Measurements from ENCODE around the gene SERAC1. TPM values are rescaled to one million over a fixed set of nuclear protein-coding genes. Genes with fewer than 3 reads are reported as not detected.

SERAC1 gene
- polyA plus RNA-seq, 1 donor (not counting 4 experiments of a cell fraction or from before 2014, with no cell fraction given): 10.1 TPM

- Histone ChIP-seq H3K79me2 (ENCODE audit: control insufficient read depth, insufficient read depth, low read length) (no peaks in the 10 kb centered on the region), H3K27ac (ENCODE audit: control insufficient read depth, insufficient read depth, low read length) (no peak overlapping the region), H3K27me3 (ENCODE audit: control insufficient read depth, extremely low read depth, insufficient read depth, low read length) (no peaks in the 10 kb centered on the region), H2AFZ (ENCODE audit: control insufficient read depth, low read length) (no peak overlapping the region), H3K9me3 (ENCODE audit: control insufficient read depth, low read depth, low read length) (no peaks in the 10 kb centered on the region), H3K9ac (ENCODE audit: control insufficient read depth, extremely low read depth, insufficient read depth, low read length) (no peak overlapping the region), H3K4me2 (ENCODE audit: control insufficient read depth, extremely low read depth, insufficient read depth, low read depth, low read length) (no peak overlapping the region), H3K36me3 (ENCODE audit: control insufficient read depth in 2 of 2, extremely low read depth in 1 of 2, insufficient read depth in 2 of 2, low read length in 2 of 2) (no peaks in the 10 kb centered on the region), H3K4me3 (ENCODE audit: control insufficient read depth in 2 of 3, extremely low read depth in 1 of 3, insufficient read depth in 2 of 3, low read depth in 1 of 3, low read length in 3 of 3) (no peak overlapping the region), H3K4me1 (ENCODE audit: control insufficient read depth, extremely low read depth, insufficient read depth, low read length) (peaks cover 18% of the 10 kb centered on the region), H3K9me1 (ENCODE audit: control insufficient read depth, extremely low read depth, insufficient read depth, low read length) (no peaks in the 10 kb centered on the region), H4K20me1 (ENCODE audit: control insufficient read depth, extremely low read depth, insufficient read depth, low read length) (no peaks in the 10 kb centered on the region)
- FAIRE-seq: no peak
- DNase-seq (ENCODE audit: low read depth, low spot score): no peak
- dilution Hi-C loops (cut with MboI; ENCODE audit: extremely low pct_ligation_motif_present, low sequenced_read_pairs): no loop called here
- TF ChIP-seq CTCF (optimal IDR thresholded peaks at IDR 0.05 in 1 of 3, IDR thresholded peaks at IDR 0.05 in 1 of 3, conservative IDR thresholded peaks at IDR 0.05 in 1 of 3; ENCODE audit: extremely low read depth in 1 of 3, insufficient read depth in 2 of 3, low read length in 3 of 3) (peak; percentile 36 to 54 (median 44)), EZH2 (IDR thresholded peaks at IDR 0.05; ENCODE audit: low read length) (no peak)
Measured at GRCh38 chr6:158205169-158205944, 37.3 kb upstream of the SERAC1 start.

DNA sequence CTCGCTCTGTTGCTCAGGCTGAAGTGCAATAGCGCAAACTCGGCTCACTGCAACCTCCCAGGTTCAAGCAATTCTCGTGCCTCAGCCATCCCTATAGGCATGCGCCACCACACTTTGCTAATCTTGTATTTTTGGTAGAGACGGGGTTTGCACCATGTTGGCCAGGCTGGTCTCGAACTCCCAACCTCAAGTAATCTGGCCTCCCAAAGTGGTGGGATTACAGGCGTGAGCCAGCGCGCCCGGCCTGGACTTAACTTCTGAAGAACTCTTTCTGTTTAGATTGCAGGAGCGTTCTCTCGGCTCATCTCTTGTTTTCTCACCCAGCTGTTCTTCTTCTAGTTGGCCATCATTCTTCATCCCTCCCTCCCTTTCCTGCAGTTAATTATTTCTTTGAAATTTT is 30.4 kb upstream of the SERAC1 start:
- Histone ChIP-seq H3K79me2 (ENCODE audit: control insufficient read depth, insufficient read depth, low read length) (no peaks in the 10 kb centered on the region), H3K9me1 (ENCODE audit: control insufficient read depth, extremely low read depth, insufficient read depth, low read length) (no peaks in the 10 kb centered on the region), H3K4me3 (ENCODE audit: control insufficient read depth in 2 of 3, extremely low read depth in 1 of 3, insufficient read depth in 2 of 3, low read depth in 1 of 3, low read length in 3 of 3) (no peak overlapping the region), H2AFZ (ENCODE audit: control insufficient read depth, low read length) (no peak overlapping the region), H3K27ac (ENCODE audit: control insufficient read depth, insufficient read depth, low read length) (no peak overlapping the region), H4K20me1 (ENCODE audit: control insufficient read depth, extremely low read depth, insufficient read depth, low read length) (no peaks in the 10 kb centered on the region), H3K27me3 (ENCODE audit: control insufficient read depth, extremely low read depth, insufficient read depth, low read length) (no peaks in the 10 kb centered on the region), H3K36me3 (ENCODE audit: control insufficient read depth in 2 of 2, extremely low read depth in 1 of 2, insufficient read depth in 2 of 2, low read length in 2 of 2) (no peaks in the 10 kb centered on the region), H3K4me1 (ENCODE audit: control insufficient read depth, extremely low read depth, insufficient read depth, low read length) (no peaks in the 10 kb centered on the region), H3K9ac (ENCODE audit: control insufficient read depth, extremely low read depth, insufficient read depth, low read length) (no peak overlapping the region), H3K4me2 (ENCODE audit: control insufficient read depth, extremely low read depth, insufficient read depth, low read depth, low read length) (no peak overlapping the region), H3K9me3 (ENCODE audit: control insufficient read depth, low read depth, low read length) (no peaks in the 10 kb centered on the region)
- dilution Hi-C loops (cut with MboI; ENCODE audit: extremely low pct_ligation_motif_present, low sequenced_read_pairs): no loop called here
- no peak for FAIRE-seq
- no peak for DNase-seq (ENCODE audit: low read depth, low spot score)
- no peak for TF ChIP-seq CTCF (optimal IDR thresholded peaks at IDR 0.05 in 1 of 3, IDR thresholded peaks at IDR 0.05 in 1 of 3, conservative IDR thresholded peaks at IDR 0.05 in 1 of 3; ENCODE audit: extremely low read depth in 1 of 3, insufficient read depth in 2 of 3, low read length in 3 of 3)
- no peak for TF ChIP-seq EZH2 (IDR thresholded peaks at IDR 0.05; ENCODE audit: low read length)
